Epithelial cell of esophagus (primary cell): ENCODE results near the gene POC1A.

Experiments
- DNase-seq: peaks from one replicate; pipeline ENCODE4 v3.0.0; 2010; ENCODE audit warnings: low read depth
- H3K4me3 ChIP-seq: 2 replicates; pipeline ENCODE4 v1.5.1; 2011; ENCODE audit warnings: mild to moderate bottlenecking, low read length, control low read depth
- CTCF ChIP-seq: IDR thresholded peaks from 2 replicates; pipeline ENCODE4 v1.5.1; 2011; ENCODE audit warnings: low read depth, mild to moderate bottlenecking, low read length, control low read depth, inconsistent platforms; ENCODE audit not compliant: insufficient read depth; ENCODE audit errors: missing control alignments

The POC1A gene

GRCh38 chr3:52146189-52146588, 8.0 kb downstream of the POC1A start:
- TF ChIP-seq CTCF: no peak

DNA sequence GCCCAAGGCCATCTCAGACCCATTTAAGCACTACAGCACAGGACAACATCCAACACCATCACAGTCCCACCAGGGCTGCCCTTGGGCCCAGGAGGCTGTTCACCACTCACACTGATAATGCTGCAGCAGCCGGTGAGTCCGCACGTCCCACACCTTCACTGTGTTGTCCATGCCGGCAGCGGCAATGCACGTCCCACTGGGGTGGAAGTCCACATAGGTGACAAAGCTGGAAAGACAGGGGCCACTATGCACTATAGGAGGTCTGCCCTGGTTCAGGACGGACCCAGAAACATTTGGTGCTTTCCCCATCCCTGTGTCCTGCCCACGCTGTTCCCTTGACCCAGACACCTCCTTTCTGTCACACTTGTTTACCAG, 8.5 kb downstream of the POC1A start:
- no peak for TF ChIP-seq CTCF

More at GRCh38 chr3:52146189-52146588, 8.0 kb downstream of the POC1A start:
- DNase-seq: no peak
- no peak overlapping the region for H3K4me3 ChIP-seq

GRCh38 chr3:52144796-52145735, 9.2 kb downstream of the POC1A start:
- DNase-seq: no peak
- no peak overlapping the region for H3K4me3 ChIP-seq

More for the DNA sequence above, 8.5 kb downstream of the POC1A start:
- H3K4me3 ChIP-seq: no peak overlapping the region
- no peak for DNase-seq

DNA sequence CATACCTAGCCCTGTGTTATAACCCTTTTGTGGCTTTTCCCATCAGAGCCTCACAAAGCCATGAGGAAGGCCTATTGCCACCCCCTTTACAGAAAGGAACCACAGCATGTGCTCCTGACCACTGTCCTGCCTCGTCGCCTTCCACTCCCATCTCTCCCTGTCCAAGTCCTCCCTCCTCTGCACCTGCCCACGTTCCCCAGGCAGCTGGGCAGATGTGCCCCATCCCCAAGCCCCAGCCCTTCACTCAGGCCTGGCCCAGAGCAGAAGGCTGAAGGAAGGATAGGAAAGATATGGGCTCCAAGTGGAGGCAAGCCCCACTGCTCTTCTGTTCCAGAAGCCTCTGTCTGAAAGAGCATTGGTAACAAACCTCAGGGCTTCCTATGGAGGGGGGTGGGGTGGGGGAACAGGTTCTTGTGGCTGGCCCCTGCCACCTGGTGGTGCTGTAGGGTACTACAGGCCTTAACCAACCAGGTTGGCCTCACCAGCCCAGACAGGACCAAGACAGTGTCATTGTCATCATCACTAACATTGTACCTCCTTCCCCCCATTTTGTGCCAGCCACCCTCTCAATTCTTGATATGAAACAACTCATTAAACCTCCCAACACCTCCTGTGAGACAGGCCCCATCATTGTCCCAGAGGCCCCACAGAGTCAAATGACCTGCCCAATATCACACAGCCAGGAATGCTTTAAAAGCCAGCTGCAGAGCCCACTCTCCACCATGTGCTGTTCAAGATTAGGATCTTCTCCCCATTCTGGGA, 10.0 kb downstream of the POC1A start:
- DNase-seq: peak; percentile 88
- peak; percentile 96 for TF ChIP-seq CTCF
- no peak overlapping the region for H3K4me3 ChIP-seq

More at GRCh38 chr3:52144796-52145735, 9.2 kb downstream of the POC1A start:
- TF ChIP-seq CTCF: no peak

DNA sequence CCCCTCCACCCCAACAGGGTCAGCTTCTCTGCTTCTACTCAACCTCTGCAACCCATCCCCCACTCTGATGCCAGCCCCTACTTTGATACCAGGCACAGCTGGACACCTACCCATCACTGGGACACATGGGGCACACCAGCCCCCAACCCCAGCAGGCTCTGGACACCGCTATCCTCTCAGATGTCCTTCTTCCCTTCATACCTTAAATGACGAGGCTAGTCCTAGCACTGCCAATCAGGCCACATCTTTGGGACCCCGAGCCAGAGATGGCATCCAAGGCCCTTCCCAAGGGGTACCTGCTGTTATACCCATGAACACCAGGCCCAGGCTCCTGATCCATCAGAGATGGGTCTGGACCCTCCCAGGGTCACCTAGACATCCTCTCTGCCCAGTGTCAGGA, 10.6 kb downstream of the POC1A start:
- no peak for TF ChIP-seq CTCF
- no peak for DNase-seq
- no peak overlapping the region for H3K4me3 ChIP-seq

DNA sequence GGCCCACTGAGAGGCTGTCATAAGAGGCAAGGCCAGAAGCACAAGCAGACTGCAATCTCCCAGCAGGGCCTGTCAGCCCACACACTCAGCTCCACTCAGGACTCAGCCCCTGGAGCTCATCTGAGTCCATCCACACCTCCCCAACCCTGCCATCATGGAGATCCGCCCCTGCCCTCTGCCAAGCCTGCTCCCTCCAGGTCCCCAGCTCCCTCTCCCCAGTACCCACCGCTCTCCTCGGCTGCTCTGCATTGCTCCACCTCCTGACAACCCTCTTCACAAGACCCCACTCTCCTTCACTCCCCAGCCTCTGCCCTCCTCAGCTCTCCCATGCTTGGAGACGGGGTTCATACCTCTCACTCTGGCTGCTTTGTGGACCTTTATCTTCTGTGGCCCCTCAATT, 11.1 kb downstream of the POC1A start:
- DNase-seq: no peak
- no peak for TF ChIP-seq CTCF
- no peak overlapping the region for H3K4me3 ChIP-seq

- no peak overlapping the region for H3K4me3 ChIP-seq
- TF ChIP-seq CTCF: no peak
- no peak for DNase-seq
These were observed 12.5 kb downstream of the POC1A start for GRCh38 chr3:52141751-52142150.
